ENCODE measurements around the gene REXO4. TPM values are rescaled to one million over a fixed set of nuclear protein-coding genes. Genes with fewer than 3 reads are reported as not detected.

Gene REXO4
- total and polyA plus RNA-seq, 2 of the 13 experiments (the other 11 are each of a cell fraction or from before 2014, with no cell fraction given), result 18.5 to 30.4 TPM

- TF ChIP-seq HNRNPLL (IDR thresholded peaks at IDR 0.05; ENCODE audit: low read depth, low read length, poor library complexity, severe bottlenecking) (no peak), ZNF639 (CRISPR knock-in tag; conservative IDR thresholded peaks at IDR 0.05) (no peak), KDM5B (CRISPR knock-in tag; IDR thresholded peaks at IDR 0.05; ENCODE audit: borderline replicate concordance) (peak; percentile 65; the same call in 1 of the 2 replicates), ZSCAN31 (CRISPR knock-in tag; IDR thresholded peaks at IDR 0.05; ENCODE audit: low read depth) (peak; percentile 94), WIZ (CRISPR knock-in tag; IDR thresholded peaks at IDR 0.05) (no peak), MEIS2 (CRISPR knock-in tag; IDR thresholded peaks at IDR 0.05) (no peak; the same call in 1 of the 2 replicates), TAF15 (IDR thresholded peaks at IDR 0.05; ENCODE audit: low read depth, low read length, poor library complexity, severe bottlenecking) (no peak), RAD21 (CRISPR knock-in tag; IDR thresholded peaks at IDR 0.05) (peak; percentile 37), RXRB (CRISPR knock-in tag; IDR thresholded peaks at IDR 0.05; ENCODE audit: borderline replicate concordance) (peak; percentile 82), ZKSCAN8 (CRISPR knock-in tag; IDR thresholded peaks at IDR 0.05; ENCODE audit: borderline replicate concordance) (no peak), ZNF354B (CRISPR knock-in tag; IDR thresholded peaks at IDR 0.05) (peak; percentile 34; the same call in 1 of the 2 replicates), DRAP1 (CRISPR knock-in tag; IDR thresholded peaks at IDR 0.05) (peak; percentile 58; the same call in 1 of the 2 replicates), ETV5 (CRISPR knock-in tag; IDR thresholded peaks at IDR 0.05; ENCODE audit: borderline replicate concordance) (peak; percentile 98), ZXDC (CRISPR knock-in tag; IDR thresholded peaks at IDR 0.05) (peak; percentile 61; the same call in 1 of the 2 replicates), PRDM15 (CRISPR knock-in tag; IDR thresholded peaks at IDR 0.05) (no peak), ZNF572 (CRISPR knock-in tag; IDR thresholded peaks at IDR 0.05) (peak; percentile 70; the same call in 1 of the 2 replicates), HDAC2 (CRISPR knock-in tag; IDR thresholded peaks at IDR 0.05) (peak; percentile 87), DPF2 (CRISPR knock-in tag; IDR thresholded peaks at IDR 0.05; ENCODE audit: borderline replicate concordance, low read depth) (peak; percentile 57; the same call in 1 of the 2 replicates), KLF12 (CRISPR knock-in tag; IDR thresholded peaks at IDR 0.05; ENCODE audit: borderline replicate concordance) (peak; percentile 27; the same call in 1 of the 2 replicates), FOXA3 (CRISPR knock-in tag; IDR thresholded peaks at IDR 0.05) (peak; percentile 72)
Observed at GRCh38 chr9:133460405-133461175, 42.8 kb upstream of the REXO4 start (continued).
